ENCODE data around the gene DCDC1.

Gene DCDC1

DNA sequence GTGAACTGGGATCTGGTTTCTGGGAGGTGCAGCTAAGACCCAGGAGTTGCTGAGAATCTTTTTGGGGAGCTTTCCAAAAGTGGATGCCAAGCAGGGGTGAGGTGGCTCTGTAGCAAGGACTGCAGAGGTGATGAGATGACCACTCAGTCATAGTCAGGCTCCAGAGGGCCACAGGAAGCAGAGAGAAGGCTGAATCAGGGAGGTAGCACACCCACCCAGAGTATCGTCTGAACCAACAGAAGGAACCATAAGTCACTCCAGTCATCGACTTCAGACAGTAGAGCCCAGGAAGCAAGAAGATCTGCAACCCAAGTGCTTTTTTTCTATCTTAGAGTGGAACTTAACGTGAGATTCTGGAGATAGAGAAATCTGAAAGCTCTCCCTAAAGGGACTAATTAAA lies 447.7 kb downstream of the DCDC1 start:
- no peak overlapping the region for H2BK5ac ChIP-seq (ENCODE audit: low read length)
- no peak for DNase-seq
- no CpG with 5 or more reads among the region's 3 CpGs for WGBS (ENCODE audit: extremely low coverage, insufficient coverage, low lambda C conversion rate)
- no peaks in the 10 kb centered on the region for H3K79me1 ChIP-seq (ENCODE audit: low read length)
- H2BK15ac ChIP-seq (replicated peaks; ENCODE audit: low read depth): no peak overlapping the region
- no peaks in the 10 kb centered on the region for H3K4me1 ChIP-seq (ENCODE audit: control insufficient read depth, low read depth, low read length)
- no peak overlapping the region for H3K4me2 ChIP-seq (ENCODE audit: low read length)
- no peak overlapping the region for H3K4me3 ChIP-seq (ENCODE audit: low read length)
- no peaks in the 10 kb centered on the region for H3K79me2 ChIP-seq (ENCODE audit: control insufficient read depth, insufficient read depth, low read length)
- H2AK5ac ChIP-seq (ENCODE audit: low read length): no peak overlapping the region
- no peak overlapping the region for H3K56ac ChIP-seq (ENCODE audit: low read length)
- H4K8ac ChIP-seq (ENCODE audit: low read depth, low read length): no peak overlapping the region
- H3K18ac ChIP-seq (ENCODE audit: low read length): no peak overlapping the region
- H3K36me3 ChIP-seq (ENCODE audit: control insufficient read depth, insufficient read depth, low read length): no peaks in the 10 kb centered on the region
- H3K27ac ChIP-seq (ENCODE audit: low read depth, low read length): no peak overlapping the region
- no peak overlapping the region for H3K23ac ChIP-seq (ENCODE audit: low read length)
- no peak overlapping the region for H2BK120ac ChIP-seq (ENCODE audit: low read depth, low read length)
- no peak overlapping the region for H3K9ac ChIP-seq (ENCODE audit: low read length)
- no peaks in the 10 kb centered on the region for H3K27me3 ChIP-seq (ENCODE audit: insufficient read depth, low read length, poor library complexity)
- no peak overlapping the region for H3K4ac ChIP-seq (ENCODE audit: low read depth, low read length)
- no peak overlapping the region for H4K5ac ChIP-seq (ENCODE audit: low read length)

DNA sequence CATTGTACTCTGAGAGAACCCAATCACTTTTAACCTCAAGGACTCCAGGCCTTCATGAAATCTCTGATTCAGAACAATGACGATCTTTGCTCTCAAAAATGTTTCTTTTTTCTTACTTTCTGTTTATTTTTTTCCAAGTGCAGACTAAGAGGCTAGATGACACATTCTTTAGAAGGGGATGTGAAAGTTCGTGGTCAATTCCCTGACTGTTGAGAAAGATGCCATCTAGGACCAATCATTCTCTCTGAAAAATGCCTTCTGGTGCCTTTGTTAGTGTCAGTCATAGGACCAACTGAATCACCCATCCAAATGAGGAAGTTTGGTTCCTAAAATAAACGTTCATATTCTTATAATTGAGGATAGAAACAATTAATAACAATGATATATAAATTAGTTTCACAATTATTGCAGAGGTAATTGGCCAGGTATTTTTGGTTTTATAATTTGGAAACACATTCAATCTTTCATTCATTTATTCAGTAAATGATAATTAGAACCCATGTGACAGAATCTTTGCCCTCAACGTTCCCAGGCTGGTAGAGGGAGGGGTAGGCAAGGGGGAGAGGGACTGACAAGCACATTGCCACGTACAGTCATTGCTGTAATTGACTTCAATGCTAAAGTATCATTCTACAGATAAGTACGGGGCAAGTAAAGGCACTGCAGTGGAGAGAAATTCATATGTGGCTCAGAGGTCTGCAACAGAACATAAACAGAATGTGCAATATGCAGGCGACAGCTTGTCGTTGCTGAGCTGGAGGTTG lies 450.0 kb downstream of the DCDC1 start:
- DNase-seq: no peak
- Histone ChIP-seq H3K4me2 (ENCODE audit: low read length) (no peak overlapping the region), H3K36me3 (ENCODE audit: control insufficient read depth, insufficient read depth, low read length) (no peaks in the 10 kb centered on the region), H2AK5ac (ENCODE audit: low read length) (no peak overlapping the region), H2BK5ac (ENCODE audit: low read length) (no peak overlapping the region), H3K4me3 (ENCODE audit: low read length) (no peak overlapping the region), H2BK120ac (ENCODE audit: low read depth, low read length) (no peak overlapping the region), H4K5ac (ENCODE audit: low read length) (no peak overlapping the region), H3K18ac (ENCODE audit: low read length) (no peak overlapping the region), H2BK15ac (replicated peaks; ENCODE audit: low read depth) (no peak overlapping the region), H3K27me3 (ENCODE audit: insufficient read depth, low read length, poor library complexity) (no peaks in the 10 kb centered on the region), H4K8ac (ENCODE audit: low read depth, low read length) (no peak overlapping the region), H3K56ac (ENCODE audit: low read length) (no peak overlapping the region), H3K27ac (ENCODE audit: low read depth, low read length) (no peak overlapping the region), H3K4ac (ENCODE audit: low read depth, low read length) (no peak overlapping the region), H3K79me2 (ENCODE audit: control insufficient read depth, insufficient read depth, low read length) (no peaks in the 10 kb centered on the region), H3K79me1 (ENCODE audit: low read length) (no peaks in the 10 kb centered on the region), H3K4me1 (ENCODE audit: control insufficient read depth, low read depth, low read length) (no peaks in the 10 kb centered on the region), H3K9ac (ENCODE audit: low read length) (no peak overlapping the region), H3K23ac (ENCODE audit: low read length) (no peak overlapping the region)
- no CpG with 5 or more reads among the region's 8 CpGs for WGBS (ENCODE audit: extremely low coverage, insufficient coverage, low lambda C conversion rate)

GRCh38 chr11:30917859-30918478 lies 451.6 kb downstream of the DCDC1 start:
- H3K4me2 ChIP-seq (ENCODE audit: low read length): no peak overlapping the region
- no peak overlapping the region for H3K27ac ChIP-seq (ENCODE audit: low read depth, low read length)
- DNase-seq: peak; percentile 63
- H4K5ac ChIP-seq (ENCODE audit: low read length): no peak overlapping the region
- H3K4ac ChIP-seq (ENCODE audit: low read depth, low read length): no peak overlapping the region
- H3K36me3 ChIP-seq (ENCODE audit: control insufficient read depth, insufficient read depth, low read length): no peaks in the 10 kb centered on the region
- no peaks in the 10 kb centered on the region for H3K79me1 ChIP-seq (ENCODE audit: low read length)
- H2AK5ac ChIP-seq (ENCODE audit: low read length): no peak overlapping the region
- H3K27me3 ChIP-seq (ENCODE audit: insufficient read depth, low read length, poor library complexity): no peaks in the 10 kb centered on the region
- no peak overlapping the region for H3K4me3 ChIP-seq (ENCODE audit: low read length)
- H2BK15ac ChIP-seq (replicated peaks; ENCODE audit: low read depth): no peak overlapping the region
- no CpG with 5 or more reads among the region's 6 CpGs for WGBS (ENCODE audit: extremely low coverage, insufficient coverage, low lambda C conversion rate)
- H3K9ac ChIP-seq (ENCODE audit: low read length): no peak overlapping the region
- H3K4me1 ChIP-seq (ENCODE audit: control insufficient read depth, low read depth, low read length): no peaks in the 10 kb centered on the region
- no peaks in the 10 kb centered on the region for H3K79me2 ChIP-seq (ENCODE audit: control insufficient read depth, insufficient read depth, low read length)
- no peak overlapping the region for H2BK5ac ChIP-seq (ENCODE audit: low read length)
- no peak overlapping the region for H4K8ac ChIP-seq (ENCODE audit: low read depth, low read length)
- H3K56ac ChIP-seq (ENCODE audit: low read length): no peak overlapping the region
- H3K18ac ChIP-seq (ENCODE audit: low read length): no peak overlapping the region
- H3K23ac ChIP-seq (ENCODE audit: low read length): no peak overlapping the region
- no peak overlapping the region for H2BK120ac ChIP-seq (ENCODE audit: low read depth, low read length)

DNA sequence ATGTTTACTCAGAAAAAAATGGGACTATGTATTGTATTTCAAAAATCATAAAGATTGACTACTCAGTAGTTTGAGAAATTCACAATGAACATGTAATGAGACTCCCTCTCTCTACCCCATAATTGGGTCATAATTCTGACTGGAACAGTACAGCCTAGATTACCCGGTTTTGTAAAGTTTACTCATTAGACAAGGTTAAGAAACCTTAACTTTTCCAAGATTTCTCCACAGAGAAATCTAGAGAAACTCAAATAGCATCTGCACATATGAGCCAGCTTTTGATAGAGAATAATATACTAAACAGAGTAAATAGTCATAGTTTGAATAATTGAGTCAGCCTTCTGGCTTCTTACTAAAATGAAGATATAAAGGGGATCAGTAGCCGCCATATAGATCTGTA lies 452.3 kb downstream of the DCDC1 start:
- Histone ChIP-seq H2BK5ac (ENCODE audit: low read length) (no peak overlapping the region), H3K18ac (ENCODE audit: low read length) (no peak overlapping the region), H3K56ac (ENCODE audit: low read length) (no peak overlapping the region), H2BK120ac (ENCODE audit: low read depth, low read length) (no peak overlapping the region), H3K4me2 (ENCODE audit: low read length) (no peak overlapping the region), H3K36me3 (ENCODE audit: control insufficient read depth, insufficient read depth, low read length) (no peaks in the 10 kb centered on the region), H3K4me3 (ENCODE audit: low read length) (no peak overlapping the region), H3K9ac (ENCODE audit: low read length) (no peak overlapping the region), H3K79me2 (ENCODE audit: control insufficient read depth, insufficient read depth, low read length) (no peaks in the 10 kb centered on the region), H4K5ac (ENCODE audit: low read length) (no peak overlapping the region), H3K4me1 (ENCODE audit: control insufficient read depth, low read depth, low read length) (no peaks in the 10 kb centered on the region), H3K79me1 (ENCODE audit: low read length) (no peaks in the 10 kb centered on the region), H3K23ac (ENCODE audit: low read length) (no peak overlapping the region), H2BK15ac (replicated peaks; ENCODE audit: low read depth) (no peak overlapping the region), H2AK5ac (ENCODE audit: low read length) (no peak overlapping the region), H3K27me3 (ENCODE audit: insufficient read depth, low read length, poor library complexity) (no peaks in the 10 kb centered on the region), H3K4ac (ENCODE audit: low read depth, low read length) (no peak overlapping the region), H4K8ac (ENCODE audit: low read depth, low read length) (no peak overlapping the region), H3K27ac (ENCODE audit: low read depth, low read length) (no peak overlapping the region)
- DNase-seq: no peak
- no CpG with 5 or more reads among the region's 2 CpGs for WGBS (ENCODE audit: extremely low coverage, insufficient coverage, low lambda C conversion rate)

DNA sequence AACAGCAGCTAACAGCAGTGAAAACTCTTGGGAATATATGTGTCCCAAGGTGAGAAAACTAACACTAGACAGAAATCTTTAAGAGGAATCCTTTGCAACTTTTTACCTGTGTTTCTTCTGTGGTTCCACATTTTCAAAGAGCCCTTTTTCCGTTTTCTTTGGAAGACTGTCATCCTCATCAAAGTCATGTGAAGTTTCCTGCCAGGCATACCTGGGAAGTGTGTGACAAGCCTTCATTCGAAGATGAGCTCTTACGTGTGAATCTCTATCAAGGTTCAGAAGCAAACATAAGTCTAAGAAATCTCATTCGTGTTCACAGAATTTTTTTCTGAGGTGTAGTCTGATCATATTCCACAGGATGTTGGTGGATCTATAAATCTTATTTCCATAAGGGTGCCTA lies 452.8 kb downstream of the DCDC1 start:
- Histone ChIP-seq H3K56ac (ENCODE audit: low read length) (no peak overlapping the region), H3K27me3 (ENCODE audit: insufficient read depth, low read length, poor library complexity) (no peaks in the 10 kb centered on the region), H3K4ac (ENCODE audit: low read depth, low read length) (no peak overlapping the region), H2BK120ac (ENCODE audit: low read depth, low read length) (no peak overlapping the region), H3K4me2 (ENCODE audit: low read length) (no peak overlapping the region), H3K79me1 (ENCODE audit: low read length) (no peaks in the 10 kb centered on the region), H3K27ac (ENCODE audit: low read depth, low read length) (no peak overlapping the region), H3K36me3 (ENCODE audit: control insufficient read depth, insufficient read depth, low read length) (no peaks in the 10 kb centered on the region), H2BK5ac (ENCODE audit: low read length) (no peak overlapping the region), H4K8ac (ENCODE audit: low read depth, low read length) (no peak overlapping the region), H3K4me3 (ENCODE audit: low read length) (no peak overlapping the region), H4K5ac (ENCODE audit: low read length) (no peak overlapping the region), H3K79me2 (ENCODE audit: control insufficient read depth, insufficient read depth, low read length) (no peaks in the 10 kb centered on the region), H2AK5ac (ENCODE audit: low read length) (no peak overlapping the region), H2BK15ac (replicated peaks; ENCODE audit: low read depth) (no peak overlapping the region), H3K9ac (ENCODE audit: low read length) (no peak overlapping the region), H3K18ac (ENCODE audit: low read length) (no peak overlapping the region), H3K4me1 (ENCODE audit: control insufficient read depth, low read depth, low read length) (no peaks in the 10 kb centered on the region), H3K23ac (ENCODE audit: low read length) (no peak overlapping the region)
- no CpG with 5 or more reads among the region's 4 CpGs for WGBS (ENCODE audit: extremely low coverage, insufficient coverage, low lambda C conversion rate)
- DNase-seq: no peak
